ENCODE data around the gene IL1R1. TPM values are rescaled to one million over a fixed set of nuclear protein-coding genes. Genes with fewer than 3 reads are reported as not detected.

The IL1R1 gene
- total and polyA plus RNA-seq, 10 of the 15 experiments (the other 5 are each of a cell fraction or from before 2014, with no cell fraction given), result 0.17 to 13.2 (median 0.53) TPM

DNA sequence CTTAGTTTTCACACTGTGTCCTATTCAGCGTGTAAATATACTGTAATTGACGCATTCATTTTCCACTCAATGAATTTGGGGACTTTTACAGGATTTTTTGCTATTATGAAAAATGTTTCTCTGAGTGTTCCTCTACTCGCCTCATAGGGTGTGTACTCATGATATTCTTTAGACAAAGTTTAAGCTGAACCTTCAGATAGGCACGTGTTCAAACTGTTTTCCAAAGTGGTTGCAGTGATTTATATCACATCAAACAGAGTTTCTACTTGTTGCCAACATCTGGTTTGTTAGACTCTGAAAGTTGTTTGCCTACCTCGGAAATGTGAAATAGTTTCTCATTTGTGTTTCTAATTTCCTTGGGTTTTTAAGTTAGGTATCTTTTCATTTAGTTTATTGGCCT, 46.4 kb upstream of the IL1R1 start:
- no peak overlapping the region for H2AFZ ChIP-seq (ENCODE audit: control insufficient read depth, low read depth, low read length)
- BruUV-seq (replicated peaks), result no TSS peak
- H3K36me3 ChIP-seq (ENCODE audit: control insufficient read depth in 2 of 2, insufficient read depth in 2 of 2, low read length in 1 of 2), result no peaks in the 10 kb centered on the region
- intact Hi-C loops (cut with micrococcal nuclease; ENCODE audit: unreplicated experiment) (no loop called here), in situ Hi-C loops (cut with MboI) (no loop called here)
- ChIA-PET RAD21 (ENCODE audit: unreplicated experiment) (interaction anchor here (1.0 to 1.8 kb wide), 3 partner anchors 10 to 212 kb away, joined by 3 read pairs; no protein-coding TSS in a partner anchor), POLR2A (interaction anchor here (0.8 to 1.6 kb wide), 3 partner anchors 10 to 67 kb away, joined by 3 to 5 read pairs (median 4); no protein-coding TSS in a partner anchor), SMC1A (ENCODE audit: uncharacterized antibody, unreplicated experiment) (interaction anchor here (0.6 to 2.2 kb wide), 6 partner anchors 8 to 143 kb away, joined by 3 to 7 read pairs (median 4); no protein-coding TSS in a partner anchor), CTCF (interaction anchor here (1.4 to 2.0 kb wide), 2 partner anchors 12 to 145 kb away, joined by 4 to 5 read pairs; no protein-coding TSS in a partner anchor)
- H3K27me3 ChIP-seq (replicated peaks in 1 of 2; ENCODE audit: control insufficient read depth in 2 of 2, insufficient read depth in 2 of 2, low read length in 1 of 2), result no peaks in the 10 kb centered on the region
- no peak overlapping the region for H3K27ac ChIP-seq (ENCODE audit: control insufficient read depth, insufficient read depth)
- H3K4me2 ChIP-seq (ENCODE audit: control insufficient read depth, insufficient read depth), result no peak overlapping the region
- no peak overlapping the region for H3K9ac ChIP-seq (ENCODE audit: control insufficient read depth, insufficient read depth, low read length)
- no peaks in the 10 kb centered on the region; the same call in 1 of the 3 replicates for H3K9me3 ChIP-seq (replicated peaks; ENCODE audit: control insufficient read depth, insufficient read depth, low read length)
- DNase-seq (ENCODE audit: low read depth, low spot score), result no peak
- no peak for FAIRE-seq
- no peak overlapping the region for H3K4me3 ChIP-seq
- WGBS (ENCODE audit: insufficient coverage, insufficient replicate concordance, low lambda C conversion rate, missing lambda C conversion rate), result 26% methylated on average over 5 of the region's 5 CpGs
- no peaks in the 10 kb centered on the region for H4K20me1 ChIP-seq (ENCODE audit: control insufficient read depth, insufficient read depth)
- TF ChIP-seq RB1 (IDR thresholded peaks at IDR 0.05; ENCODE audit: borderline replicate concordance) (no peak), CEBPB (IDR thresholded peaks at IDR 0.05; ENCODE audit: borderline replicate concordance in 1 of 2, low read depth in 2 of 2, low read length in 2 of 2) (no peak), FOXM1 (IDR thresholded peaks at IDR 0.05; ENCODE audit: low read depth, low read length) (no peak), HDAC2 (IDR thresholded peaks at IDR 0.05) (no peak), LARP7 (IDR thresholded peaks at IDR 0.05) (no peak), TCF3 (IDR thresholded peaks at IDR 0.05; ENCODE audit: borderline replicate concordance, insufficient read depth, low read depth, low read length) (no peak), NFYA (IDR thresholded peaks at IDR 0.05; ENCODE audit: borderline replicate concordance, low read depth, low read length) (no peak), EP300 (IDR thresholded peaks at IDR 0.05; ENCODE audit: borderline replicate concordance in 1 of 2, control insufficient read depth in 1 of 2, low read depth in 2 of 2, low read length in 2 of 2) (no peak)
- TF ChIP-seq, protein P1, sequence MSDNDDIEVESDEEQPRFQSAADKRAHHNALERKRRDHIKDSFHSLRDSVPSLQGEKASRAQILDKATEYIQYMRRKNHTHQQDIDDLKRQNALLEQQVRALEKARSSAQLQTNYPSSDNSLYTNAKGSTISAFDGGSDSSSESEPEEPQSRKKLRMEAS (IDR thresholded peaks at IDR 0.05; ENCODE audit: low read depth, low read length), result no peak
- H3K4me1 ChIP-seq (ENCODE audit: control insufficient read depth, insufficient read depth, low read length), result no peaks in the 10 kb centered on the region
- no peaks in the 10 kb centered on the region for H3K79me2 ChIP-seq (ENCODE audit: control insufficient read depth, insufficient read depth, low read length)
- no peak for ATAC-seq
